ENCODE data around the gene PCCB.
"Not testable (repeated sequence)": the region's sequence is repeated elsewhere in the genome, so short reads cannot be mapped to it uniquely, and the experiment has no call there.

Gene PCCB

GRCh38 chr3:136263251-136263650 lies 13.1 kb downstream of the PCCB start:
- DNase-seq = no peak

DNA sequence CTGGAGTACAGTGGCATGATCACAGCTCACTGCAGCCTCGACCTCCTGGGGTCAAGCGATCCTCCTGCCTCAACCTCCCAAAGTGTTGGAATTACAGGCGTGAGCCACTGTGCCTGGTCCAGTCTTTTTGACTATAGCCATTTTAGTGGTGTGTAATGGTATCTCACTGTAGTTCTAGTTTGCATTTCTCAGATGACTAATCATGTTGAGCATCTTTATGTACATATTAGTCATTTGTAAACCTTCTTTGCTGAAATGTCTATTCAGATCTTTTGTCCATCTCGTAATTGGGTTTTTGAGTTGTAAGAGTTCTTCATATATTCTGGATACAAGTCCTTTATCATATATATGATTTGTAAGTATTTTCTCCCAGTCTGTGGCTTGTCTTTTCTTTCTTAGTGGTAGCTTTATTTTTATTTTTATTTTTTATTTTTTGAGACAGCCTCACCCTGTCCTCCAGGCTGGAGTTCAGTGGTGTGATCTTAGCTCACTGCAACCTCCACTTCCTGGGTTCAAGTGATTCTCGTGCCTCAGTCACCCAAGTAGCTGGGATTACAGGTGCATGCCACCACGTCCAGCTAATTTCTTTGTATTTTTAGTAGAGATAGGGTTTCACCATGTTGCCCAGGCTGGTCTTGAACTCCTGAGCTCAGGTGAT lies 16.5 kb downstream of the PCCB start:
- not testable (repeated sequence) for DNase-seq

DNA sequence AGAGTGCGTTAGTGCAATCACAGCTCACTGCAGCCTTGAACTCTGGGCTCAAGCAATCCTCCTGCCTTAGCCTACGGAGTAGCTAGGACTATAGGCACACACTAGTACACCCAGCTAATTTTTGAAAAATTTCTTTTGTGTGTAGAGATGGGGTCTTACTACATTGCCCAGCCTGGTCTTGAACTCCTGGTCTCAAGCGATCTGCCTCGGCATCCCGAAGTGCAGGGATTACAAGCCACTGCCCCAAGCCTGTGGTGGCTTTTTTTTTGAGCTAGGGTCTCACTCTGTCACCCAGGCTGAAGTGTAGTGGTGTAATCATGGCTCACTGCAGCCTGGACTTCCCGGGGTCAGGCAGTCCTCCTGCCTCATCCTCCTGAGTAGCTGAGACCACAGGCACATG lies 17.1 kb downstream of the PCCB start:
- DNase-seq = no peak

- DNase-seq = no peak
Measured at GRCh38 chr3:136270179-136270578, 20.0 kb downstream of the PCCB start.

- not testable (repeated sequence) for DNase-seq
Measured at GRCh38 chr3:136271626-136272025, 21.5 kb downstream of the PCCB start.

- no peak for DNase-seq
Measured at GRCh38 chr3:136276049-136276755, 26.1 kb downstream of the PCCB start.

GRCh38 chr3:136277115-136277514 lies 27.0 kb downstream of the PCCB start:
- DNase-seq = no peak

DNA sequence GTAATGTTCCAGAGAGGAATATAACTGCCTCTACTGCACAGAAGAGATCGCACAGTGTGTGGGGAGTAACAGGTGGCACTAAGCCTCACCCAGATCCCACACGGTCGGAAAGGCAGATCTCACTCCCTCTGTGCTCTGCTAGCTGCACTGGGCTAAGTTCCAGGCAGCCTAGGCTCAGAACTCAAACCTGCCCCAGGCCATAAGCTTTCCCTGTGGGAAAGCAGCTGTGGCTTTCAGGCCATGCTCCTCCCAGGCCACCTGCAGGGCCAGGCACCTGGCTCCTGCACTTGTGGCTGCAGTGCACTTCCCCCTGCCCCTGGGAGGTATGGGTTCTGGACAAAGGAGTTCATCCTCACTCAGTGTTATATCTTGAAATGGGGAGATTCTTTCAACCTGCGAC lies 27.5 kb downstream of the PCCB start:
- no peak for DNase-seq

DNA sequence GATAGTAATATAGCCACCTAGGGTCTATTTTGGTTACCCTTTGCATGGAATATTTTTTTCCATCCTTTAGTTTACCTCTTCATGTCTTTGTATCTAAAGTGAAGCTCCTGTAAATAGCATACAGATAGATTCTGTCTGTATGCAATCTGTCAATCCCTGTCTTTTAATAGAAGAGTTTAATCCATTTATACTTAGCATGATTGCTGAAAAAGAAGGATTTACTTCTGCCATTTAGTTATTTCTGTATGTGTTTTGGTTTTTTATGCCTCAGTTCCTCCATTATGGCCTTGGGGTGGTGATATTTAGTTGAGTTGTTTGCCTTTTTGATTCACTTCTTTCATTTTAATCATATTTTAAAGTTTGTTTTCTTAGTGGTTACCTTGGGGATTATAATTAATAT lies 29.0 kb downstream of the PCCB start:
- DNase-seq = no peak

DNA sequence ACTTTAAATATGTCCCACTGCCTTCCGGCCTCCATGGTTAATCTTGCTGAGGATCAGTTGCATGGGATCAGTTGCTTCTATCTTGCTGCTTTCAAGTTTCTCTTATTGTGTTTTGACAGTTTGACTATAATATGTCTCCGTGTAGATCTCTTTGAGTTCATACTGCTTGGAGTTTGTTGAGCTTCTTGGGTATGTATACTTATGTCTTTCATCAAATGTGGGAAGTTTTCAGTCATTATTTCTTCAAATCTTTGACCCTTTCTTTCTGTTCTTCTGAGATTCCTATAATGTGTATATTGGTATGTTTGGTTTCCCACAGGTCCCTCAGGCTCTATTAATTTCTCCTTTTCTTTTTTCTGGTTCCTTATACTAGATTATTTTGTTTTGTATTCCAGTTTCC lies 30.8 kb downstream of the PCCB start:
- no peak for DNase-seq

DNA sequence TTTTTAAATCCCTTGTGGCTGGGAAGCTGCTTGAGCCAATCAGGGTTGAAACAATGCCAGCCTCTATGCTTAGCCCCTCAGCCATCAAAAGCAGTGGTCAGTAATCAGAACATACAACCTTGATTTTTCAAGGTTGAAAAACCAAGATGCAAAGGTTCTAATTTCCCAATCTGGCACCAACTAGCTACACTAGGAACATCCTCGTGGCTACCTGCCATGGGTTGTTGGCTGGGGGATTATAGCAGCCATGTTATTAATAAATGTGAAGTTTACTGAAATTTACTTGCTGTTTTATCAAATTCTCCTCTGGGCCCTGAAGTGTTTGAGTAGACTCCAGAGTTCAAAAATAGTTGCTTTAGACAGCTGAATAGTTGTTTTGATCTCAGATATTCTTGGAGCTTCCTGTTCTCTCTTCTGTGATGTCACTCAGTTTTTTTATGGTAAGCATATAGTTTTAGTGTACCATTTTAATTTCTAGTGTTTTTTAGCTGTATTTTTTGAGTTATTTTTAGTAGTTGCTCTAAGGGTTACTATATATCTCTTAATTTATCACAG lies 31.9 kb downstream of the PCCB start:
- no peak for DNase-seq

GRCh38 chr3:136283627-136284026 lies 33.5 kb downstream of the PCCB start:
- DNase-seq = no peak

GRCh38 chr3:136291302-136291701 lies 41.2 kb downstream of the PCCB start:
- no peak for DNase-seq

- no peak for DNase-seq
Measured at GRCh38 chr3:136292500-136292899, 42.4 kb downstream of the PCCB start.

DNA sequence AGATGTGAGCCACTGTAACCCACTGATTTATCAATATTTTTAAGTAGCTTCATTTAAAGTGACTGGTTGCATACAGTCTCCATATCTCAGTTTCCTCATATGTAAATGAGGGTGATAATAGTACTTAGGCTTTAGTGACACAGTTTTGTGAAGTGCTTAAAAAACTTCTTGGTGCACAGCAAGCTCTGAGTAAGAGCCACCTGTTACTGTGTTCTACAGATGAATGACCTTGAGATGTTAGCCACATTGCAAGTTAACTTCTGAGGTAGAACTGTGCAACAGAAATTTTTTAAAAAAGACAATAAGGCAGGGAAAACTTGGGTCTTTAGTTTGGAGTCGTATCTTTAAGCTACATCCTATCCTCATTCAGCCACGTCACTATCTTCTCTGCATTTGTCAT lies 43.1 kb downstream of the PCCB start:
- DNase-seq = no peak

GRCh38 chr3:136294176-136294575 lies 44.0 kb downstream of the PCCB start:
- no peak for DNase-seq

GRCh38 chr3:136296960-136297359 lies 46.8 kb downstream of the PCCB start:
- DNase-seq = no peak

- DNase-seq = no peak
Measured at GRCh38 chr3:136297826-136298225, 47.7 kb downstream of the PCCB start.

DNA sequence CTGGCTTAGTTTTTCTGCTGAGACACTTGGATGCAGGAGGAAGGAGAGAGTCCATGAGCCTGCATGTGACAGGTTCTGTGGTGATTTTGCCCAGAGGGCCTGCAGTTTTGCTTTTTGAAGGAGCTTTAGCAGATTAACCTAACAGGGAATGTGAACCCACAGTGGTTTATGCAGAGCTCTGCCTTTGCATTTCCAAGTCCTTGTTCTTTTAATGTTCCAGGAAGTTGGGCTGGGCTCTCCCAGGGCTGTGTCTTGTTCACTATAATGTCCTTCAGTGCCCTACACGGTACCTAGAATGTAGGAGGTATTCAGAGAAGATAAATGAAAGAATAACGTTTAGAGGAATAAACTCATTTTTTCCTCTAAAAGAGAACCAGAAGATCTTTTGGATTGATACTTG lies 50.3 kb downstream of the PCCB start:
- no peak for DNase-seq

GRCh38 chr3:136305879-136306278 lies 55.7 kb downstream of the PCCB start:
- no peak for DNase-seq

DNA sequence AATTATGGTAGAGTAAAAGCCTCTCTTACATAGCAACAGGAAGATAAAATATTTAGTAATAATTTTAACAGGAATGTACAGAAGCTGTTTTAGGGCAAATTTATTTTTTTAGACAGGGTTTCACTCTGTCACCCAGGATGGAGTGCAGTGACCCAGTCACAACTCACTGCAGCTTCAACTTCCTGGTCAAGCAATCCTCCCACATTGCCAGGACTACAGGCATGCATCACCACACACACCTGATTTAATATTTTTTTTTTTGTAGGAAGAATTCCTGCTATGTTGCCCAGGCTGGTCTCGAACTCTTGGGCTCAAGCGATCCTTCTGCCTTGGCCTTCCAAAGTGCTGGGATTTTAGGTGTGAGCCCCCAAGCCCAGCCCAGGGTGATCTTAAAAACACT lies 61.1 kb downstream of the PCCB start:
- DNase-seq = no peak

- no peak for DNase-seq
Measured at GRCh38 chr3:136311968-136312367, 61.8 kb downstream of the PCCB start.

GRCh38 chr3:136326316-136326715 lies 76.2 kb downstream of the PCCB start:
- no peak for DNase-seq

GRCh38 chr3:136327671-136328070 lies 77.5 kb downstream of the PCCB start:
- no peak for DNase-seq

DNA sequence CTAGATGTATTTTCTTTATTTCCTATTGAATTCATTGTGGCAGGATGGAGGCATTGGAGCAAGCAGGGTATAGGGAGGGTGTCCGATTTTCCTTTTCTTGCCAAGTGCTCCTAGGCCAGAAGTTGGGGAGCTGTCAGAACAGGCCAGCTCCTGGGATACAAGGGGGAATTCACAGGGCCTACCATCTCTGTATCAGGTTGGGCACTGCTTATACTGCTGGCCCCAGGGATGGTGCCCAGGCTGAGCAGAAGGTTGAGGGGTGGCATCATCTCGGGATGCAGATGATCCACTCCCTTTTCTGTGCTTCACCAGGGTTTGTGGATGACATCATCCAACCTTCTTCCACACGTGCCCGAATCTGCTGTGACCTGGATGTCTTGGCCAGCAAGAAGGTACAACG lies 79.5 kb downstream of the PCCB start:
- DNase-seq = no peak

Data from stimulated activated CD4-positive, alpha-beta T cell treated with anti-CD3 and anti-CD28 coated beads, Interleukin-2, amount 100 ng/mL, for 48 hours (primary cell).